ENCODE results near the gene PRKD3. TPM values are rescaled to one million over a fixed set of nuclear protein-coding genes. Genes with fewer than 3 reads are reported as not detected.

Gene PRKD3
- total and polyA plus RNA-seq, 2 donors (not counting 3 experiments of a cell fraction or from before 2014, with no cell fraction given): 14.9 to 47.3 TPM

DNA sequence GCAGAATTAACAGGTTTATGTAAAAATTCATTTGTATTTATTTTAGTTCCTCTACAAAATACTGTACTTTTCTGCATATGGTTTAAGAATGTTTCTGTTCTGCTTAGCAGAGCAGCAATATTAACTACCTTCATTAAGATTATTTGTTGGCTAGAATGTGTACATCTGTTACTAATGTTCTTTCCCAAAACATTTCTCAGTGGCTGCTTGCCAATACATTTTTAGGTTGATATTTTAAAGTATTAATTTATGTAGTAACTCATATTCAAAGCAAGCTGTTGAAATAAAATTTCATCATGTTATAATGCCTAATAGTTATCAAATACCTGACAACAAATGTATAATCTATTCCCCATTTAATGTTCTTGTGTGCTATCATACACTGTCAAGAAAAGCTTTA is 40.3 kb downstream of the PRKD3 start:
- dilution Hi-C loops (cut with MboI; ENCODE audit: extremely low pct_ligation_motif_present, low sequenced_read_pairs): no loop called here

More for the DNA sequence above, 40.3 kb downstream of the PRKD3 start:
- H2AFZ ChIP-seq (ENCODE audit: low read depth, low read length): no peak overlapping the region
- no peak overlapping the region for H3K4me3 ChIP-seq (replicated peaks in 1 of 3; ENCODE audit: insufficient read depth in 1 of 3, low read depth in 1 of 3, low read length in 3 of 3)
- H3K27me3 ChIP-seq (ENCODE audit: control insufficient read depth in 2 of 2, insufficient read depth in 2 of 2, low read length in 2 of 2): no peaks in the 10 kb centered on the region
- H3K9ac ChIP-seq (replicated peaks; ENCODE audit: extremely low read depth, insufficient read depth, low read length): no peak overlapping the region
- H3K79me2 ChIP-seq (ENCODE audit: control insufficient read depth, insufficient read depth, low read length): peaks cover 5% of the 10 kb centered on the region
- intact Hi-C loops (cut with micrococcal nuclease): loop anchor here (5.0 kb wide), 1 partner anchor 593 kb away; no protein-coding TSS in a partner anchor
- no peaks in the 10 kb centered on the region for H4K20me1 ChIP-seq (replicated peaks; ENCODE audit: control insufficient read depth, extremely low read depth, insufficient read depth, low read length)
- H3K9me1 ChIP-seq (replicated peaks; ENCODE audit: control insufficient read depth, extremely low read depth, insufficient read depth, low read length): no peaks in the 10 kb centered on the region
- H3K4me2 ChIP-seq (ENCODE audit: insufficient read depth, low read length): no peak overlapping the region
- peaks cover 0 to 23% of the 10 kb centered on the region in 2 experiments for H3K36me3 ChIP-seq (ENCODE audit: control insufficient read depth in 2 of 2, extremely low read depth in 1 of 2, insufficient read depth in 2 of 2, low read length in 2 of 2)
- no peak overlapping the region for H3K27ac ChIP-seq (ENCODE audit: insufficient read depth, low read depth, low read length)
- FAIRE-seq (no peak), DNase-seq (ENCODE audit: low read depth, low spot score) (no peak)
- BruUV-seq (replicated peaks): no TSS peak
- ChIA-PET POLR2A (no interaction called here), CTCF (interaction anchor here (0.8 to 2.3 kb wide), 6 partner anchors 23 to 593 kb away, joined by 3 to 8 read pairs (median 5); no protein-coding TSS in a partner anchor)
- H3K9me3 ChIP-seq (replicated peaks; ENCODE audit: control insufficient read depth, insufficient read depth, low read length): no peaks in the 10 kb centered on the region
- H3K4me1 ChIP-seq (ENCODE audit: control insufficient read depth, extremely low read depth, insufficient read depth, low read length): peaks cover 17% of the 10 kb centered on the region
- no peak for TF ChIP-seq POLR2AphosphoS5 (IDR thresholded peaks at IDR 0.05; ENCODE audit: insufficient read depth, low read depth, low read length)
- TF ChIP-seq MYC (IDR thresholded peaks at IDR 0.05; ENCODE audit: low read depth, low read length): no peak
- TF ChIP-seq JUN (IDR thresholded peaks at IDR 0.05; ENCODE audit: borderline replicate concordance, insufficient read depth, insufficient read length, low read depth): no peak
- no peak for TF ChIP-seq EZH2 (IDR thresholded peaks at IDR 0.05; ENCODE audit: borderline replicate concordance, low read depth, low read length, severe bottlenecking)
- TF ChIP-seq CTCF (IDR thresholded peaks at IDR 0.05; ENCODE audit: extremely low read depth in 1 of 2, insufficient read depth in 1 of 2, low read depth in 1 of 2, low read length in 2 of 2): no peak
- TF ChIP-seq POLR2A (IDR thresholded peaks at IDR 0.05; ENCODE audit: low read depth, low read length): no peak
- no peak for TF ChIP-seq GATA2 (IDR thresholded peaks at IDR 0.05; ENCODE audit: insufficient read depth, insufficient read length, low read depth, low read length)
- TF ChIP-seq, protein P1, sequence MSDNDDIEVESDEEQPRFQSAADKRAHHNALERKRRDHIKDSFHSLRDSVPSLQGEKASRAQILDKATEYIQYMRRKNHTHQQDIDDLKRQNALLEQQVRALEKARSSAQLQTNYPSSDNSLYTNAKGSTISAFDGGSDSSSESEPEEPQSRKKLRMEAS (IDR thresholded peaks at IDR 0.05; ENCODE audit: insufficient read depth, insufficient read length): no peak
- no peak for TF ChIP-seq FOS (IDR thresholded peaks at IDR 0.05; ENCODE audit: borderline replicate concordance, insufficient read depth, low read length)
